Natural killer cell treated with Interleukin-12 subunit alpha and Interleukin-12 subunit beta and Interleukin-15 and Interleukin-18, amount 100 ng/mL, for 72 hours (primary cell): ENCODE data around the gene ACOT6. TPM values are rescaled to one million over a fixed set of nuclear protein-coding genes. Genes with fewer than 3 reads are reported as not detected.
"Not testable (repeated sequence)": the region's sequence is repeated elsewhere in the genome, so short reads cannot be mapped to it uniquely, and the experiment has no call there.

Experiments
- ATAC-seq, 2 donors: fragments of 150-1000 bp; cut with Tn5 transposase in 1 of 2; sonication (Bioruptor Pico), chemical (Tn5 transposase) in 1 of 2; 2 replicates each; pipeline ENCODE4 v1.10.0; 2021
- DNase-seq: peaks from one replicate; pipeline ENCODE4 v3.0.0; 2022; ENCODE audit warnings: low spot score
- H3K27ac Mint-ChIP-seq, 2 donors: 1 replicate in 1 of 2; 2 replicates in 1 of 2; pipeline ENCODE4 v1.8.0; 2022; ENCODE audit warnings: mixed read lengths in 2 of 2, mild to moderate bottlenecking in 1 of 2, moderate library complexity in 1 of 2
- H3K27me3 Mint-ChIP-seq, 2 donors: 1 replicate in 1 of 2; 2 replicates in 1 of 2; pipeline ENCODE4 v1.8.0; 2022; ENCODE audit warnings: mixed read lengths in 2 of 2
- H3K36me3 Mint-ChIP-seq: one replicate; pipeline ENCODE4 v1.8.0; 2022; ENCODE audit warnings: mixed read lengths
- H3K4me1 Mint-ChIP-seq, 2 donors: 1 replicate in 1 of 2; 2 replicates in 1 of 2; pipeline ENCODE4 v1.8.0; 2022; ENCODE audit warnings: low read depth in 2 of 2, mixed read lengths in 2 of 2, mild to moderate bottlenecking in 1 of 2
- H3K4me3 Mint-ChIP-seq: one replicate; pipeline ENCODE4 v1.8.0; 2022; ENCODE audit warnings: mixed read lengths
- H3K9me3 Mint-ChIP-seq: 2 replicates; pipeline ENCODE4 v1.8.0; 2022; ENCODE audit warnings: mixed read lengths
- total RNA-seq, 2 donors: library from RNA; stranded (reverse); gene quantifications; one replicate each; pipeline ENCODE4 v1.2.3, GENCODE V29; 2022

ACOT6 gene
- total RNA-seq, 2 donors from 2014 or later: not detected

DNA sequence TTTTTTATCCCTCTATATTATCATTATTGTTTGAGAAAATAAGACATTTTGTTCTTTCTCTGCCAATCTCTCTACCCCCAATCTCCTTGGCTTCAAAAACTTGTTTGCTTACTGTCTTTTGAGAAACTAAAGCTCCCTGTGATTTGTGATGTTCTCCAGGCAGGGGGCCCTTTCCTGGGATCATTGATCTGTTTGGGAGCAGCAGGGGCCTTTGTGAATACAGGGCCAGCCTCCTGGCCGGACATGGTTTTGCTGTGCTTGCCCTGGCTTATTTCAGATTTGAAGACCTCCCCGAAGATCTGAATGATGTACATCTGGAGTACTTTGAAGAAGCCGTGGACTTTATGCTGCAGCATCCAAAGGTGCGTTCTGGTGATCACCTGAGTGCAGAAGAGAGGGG is 4.5 kb downstream of the ACOT6 start:
- Mint-ChIP-seq H3K4me3 (no peak overlapping the region), H3K36me3 (no peaks in the 10 kb centered on the region), H3K27me3 (no peaks in the 10 kb centered on the region), H3K9me3 (no peaks in the 10 kb centered on the region), H3K4me1 (peaks cover 7% of the 10 kb centered on the region in 2 donors), H3K27ac (no peak overlapping the region)
- no peak for DNase-seq
- ATAC-seq: no peak

DNA sequence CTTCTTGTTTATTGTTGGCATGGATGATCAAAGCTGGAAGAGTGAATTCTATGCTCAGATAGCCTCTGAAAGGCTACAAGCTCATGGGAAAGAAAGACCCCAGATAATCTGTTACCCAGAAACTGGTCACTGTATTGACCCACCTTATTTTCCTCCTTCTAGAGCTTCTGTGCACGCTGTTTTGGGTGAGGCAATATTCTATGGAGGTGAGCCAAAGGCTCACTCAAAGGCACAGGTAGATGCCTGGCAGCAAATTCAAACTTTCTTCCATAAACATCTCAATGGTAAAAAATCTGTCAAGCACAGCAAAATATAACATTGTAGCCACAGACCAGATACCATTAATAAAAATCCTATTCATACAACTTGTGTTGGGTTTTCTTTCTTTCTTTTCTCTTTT is 7.2 kb downstream of the ACOT6 start:
- DNase-seq: no peak
- H3K9me3 Mint-ChIP-seq: no peaks in the 10 kb centered on the region
- no peak overlapping the region for H3K4me3 Mint-ChIP-seq
- no peaks in the 10 kb centered on the region for H3K4me1 Mint-ChIP-seq
- no peak overlapping the region for H3K27ac Mint-ChIP-seq
- H3K36me3 Mint-ChIP-seq: no peaks in the 10 kb centered on the region
- no peaks in the 10 kb centered on the region for H3K27me3 Mint-ChIP-seq
- ATAC-seq: no peak

DNA sequence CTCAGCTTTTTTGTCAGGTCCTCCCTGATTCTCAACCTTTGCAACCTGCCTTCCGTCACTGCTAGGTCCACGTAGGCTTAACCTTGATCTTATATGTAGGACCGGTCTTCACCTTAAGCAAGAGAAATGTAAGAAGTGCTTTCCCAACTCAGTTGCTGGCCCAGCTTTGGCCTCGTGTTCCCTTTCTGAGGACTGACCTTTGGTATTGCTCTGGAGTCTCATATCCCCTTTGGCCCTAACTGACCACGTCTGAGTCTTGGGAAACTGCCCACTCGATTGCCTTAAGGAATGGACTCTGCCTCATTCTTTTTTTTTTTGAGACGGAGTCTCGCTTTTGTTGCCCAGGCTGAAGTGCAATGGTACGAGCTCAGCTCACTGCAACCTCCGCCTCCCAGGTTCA is 8.0 kb downstream of the ACOT6 start:
- no peaks in the 10 kb centered on the region for H3K36me3 Mint-ChIP-seq
- no peaks in the 10 kb centered on the region for H3K27me3 Mint-ChIP-seq
- ATAC-seq (no peak), DNase-seq (no peak)
- no peaks in the 10 kb centered on the region for H3K4me1 Mint-ChIP-seq
- H3K27ac Mint-ChIP-seq: no peak overlapping the region
- no peaks in the 10 kb centered on the region for H3K9me3 Mint-ChIP-seq
- no peak overlapping the region for H3K4me3 Mint-ChIP-seq

- Mint-ChIP-seq H3K4me1 (no peaks in the 10 kb centered on the region), H3K9me3 (no peaks in the 10 kb centered on the region), H3K27me3 (no peaks in the 10 kb centered on the region), H3K27ac (no peak overlapping the region), H3K36me3 (no peaks in the 10 kb centered on the region), H3K4me3 (no peak overlapping the region)
- ATAC-seq (no peak), DNase-seq (no peak)
Observed at GRCh38 chr14:73623504-73624054, 11.3 kb downstream of the ACOT6 start.

- ATAC-seq (no peak), DNase-seq (no peak)
- H3K36me3 Mint-ChIP-seq: no peaks in the 10 kb centered on the region
- H3K27ac Mint-ChIP-seq: no peak overlapping the region
- no peak overlapping the region for H3K4me3 Mint-ChIP-seq
- H3K9me3 Mint-ChIP-seq: no peaks in the 10 kb centered on the region
- H3K27me3 Mint-ChIP-seq: no peaks in the 10 kb centered on the region
- no peaks in the 10 kb centered on the region for H3K4me1 Mint-ChIP-seq
Observed at GRCh38 chr14:73625706-73626105, 13.4 kb downstream of the ACOT6 start.

GRCh38 chr14:73627151-73627558 is 14.8 kb downstream of the ACOT6 start:
- no peak overlapping the region for H3K4me3 Mint-ChIP-seq
- no peaks in the 10 kb centered on the region for H3K9me3 Mint-ChIP-seq
- DNase-seq (no peak), ATAC-seq (peak in 1 of 2 donors; percentile 38)
- H3K4me1 Mint-ChIP-seq: no peaks in the 10 kb centered on the region
- H3K36me3 Mint-ChIP-seq: no peaks in the 10 kb centered on the region
- H3K27me3 Mint-ChIP-seq: no peaks in the 10 kb centered on the region
- H3K27ac Mint-ChIP-seq: no peak overlapping the region

DNA sequence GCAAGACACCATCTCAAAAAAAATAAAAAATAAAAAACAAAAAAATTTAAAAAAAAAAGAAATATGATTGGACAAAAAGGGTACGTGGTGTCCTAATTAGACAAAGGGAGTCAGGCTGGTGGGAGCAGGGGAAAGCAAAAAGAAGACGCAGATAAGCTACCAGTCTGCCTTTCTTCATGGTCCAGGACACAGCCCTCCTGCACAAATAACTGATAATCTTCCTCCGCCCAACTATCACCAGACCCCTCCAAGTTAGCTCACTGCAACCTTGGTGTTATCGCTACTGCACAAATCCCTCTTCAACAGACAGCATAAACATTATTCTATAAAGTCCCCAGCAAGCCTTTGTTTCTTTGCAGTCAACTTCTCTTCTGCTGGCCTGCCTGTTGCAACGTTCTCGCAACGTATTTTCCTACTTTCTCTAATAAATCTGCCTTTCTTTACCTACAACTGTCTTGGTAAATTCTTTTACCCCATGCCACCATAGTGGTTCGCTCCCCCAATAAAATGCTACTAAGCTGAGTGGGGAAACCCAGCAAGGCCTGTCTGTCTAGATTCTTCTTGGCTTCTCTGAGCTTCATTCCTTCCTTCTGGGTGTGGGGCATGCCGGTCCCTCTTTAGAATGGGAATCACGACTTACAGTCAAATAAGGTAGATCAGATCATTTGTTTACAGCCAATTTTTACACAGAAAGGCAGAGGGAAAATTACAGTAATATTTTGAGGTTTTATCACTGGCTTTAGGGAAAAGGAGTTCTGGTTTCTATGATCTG is 17.9 kb downstream of the ACOT6 start:
- Mint-ChIP-seq H3K4me1 (peaks cover 4 to 5% of the 10 kb centered on the region in 2 donors), H3K4me3 (no peak overlapping the region), H3K27me3 (no peaks in the 10 kb centered on the region), H3K36me3 (no peaks in the 10 kb centered on the region), H3K27ac (no peak overlapping the region), H3K9me3 (no peaks in the 10 kb centered on the region)
- no peak for DNase-seq
- ATAC-seq: no peak

DNA sequence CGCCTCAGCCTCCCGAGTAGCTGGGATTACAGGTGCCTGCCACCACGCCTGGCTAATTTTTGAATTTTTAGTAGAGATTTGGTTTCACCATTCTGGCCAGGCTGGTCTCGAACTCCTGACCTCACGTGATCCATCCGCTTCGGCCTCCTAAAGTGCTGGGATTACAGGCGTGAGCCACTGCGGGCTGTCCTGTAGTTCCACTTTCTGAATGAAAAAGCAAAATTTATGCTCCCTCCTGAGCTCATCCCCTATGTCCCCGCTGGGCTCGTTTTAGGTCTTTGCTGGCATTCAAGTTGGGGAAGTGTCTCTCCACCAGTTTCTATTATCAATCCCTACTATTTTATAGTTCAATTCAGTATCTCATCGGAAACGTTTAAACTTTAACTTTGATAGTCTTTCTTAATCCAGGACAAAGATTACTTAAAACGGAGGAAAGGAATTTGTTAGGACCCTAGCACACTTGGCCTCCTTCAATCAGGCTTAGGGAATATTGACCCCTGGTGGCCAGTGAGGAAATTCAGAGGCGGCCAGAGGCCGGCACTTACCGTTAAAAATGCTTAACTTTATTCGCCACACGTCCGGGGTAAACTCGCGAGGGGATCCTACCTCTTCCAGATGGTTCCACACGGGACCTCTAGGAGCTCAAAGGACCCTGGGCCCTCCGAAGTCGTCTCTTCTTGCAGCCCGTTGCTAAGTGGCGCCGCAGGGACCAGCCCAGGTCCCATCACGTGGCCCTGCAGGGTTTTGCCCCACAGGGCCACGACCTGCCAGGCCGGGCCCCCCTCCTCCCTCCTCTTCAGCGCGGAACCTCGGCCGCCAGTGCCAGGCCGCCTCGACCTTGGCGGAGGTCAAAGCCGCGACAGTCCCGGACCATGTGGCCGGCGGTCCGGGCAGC is 21.0 kb downstream of the ACOT6 start:
- Mint-ChIP-seq H3K4me3 (peak overlapping the region; percentile 59), H3K36me3 (no peaks in the 10 kb centered on the region), H3K4me1 (peaks cover 4 to 5% of the 10 kb centered on the region in 2 donors), H3K27me3 (peaks cover 0 to 6% of the 10 kb centered on the region in 2 donors), H3K9me3 (no peaks in the 10 kb centered on the region), H3K27ac (peak overlapping the region; percentile 21 to 68)
- peak; percentile 68 for DNase-seq
- peak; percentile 79 to 87 for ATAC-seq

- H3K36me3 Mint-ChIP-seq: no peaks in the 10 kb centered on the region
- H3K4me3 Mint-ChIP-seq: peak overlapping the region; percentile 59
- no peak overlapping the region for H3K27ac Mint-ChIP-seq
- peaks cover 0 to 6% of the 10 kb centered on the region in 2 donors for H3K27me3 Mint-ChIP-seq
- peaks cover 4 to 5% of the 10 kb centered on the region in 2 donors for H3K4me1 Mint-ChIP-seq
- H3K9me3 Mint-ChIP-seq: no peaks in the 10 kb centered on the region
- ATAC-seq (peak; percentile 37 to 55), DNase-seq (no peak)
Observed at GRCh38 chr14:73634011-73634833, 21.9 kb downstream of the ACOT6 start.

DNA sequence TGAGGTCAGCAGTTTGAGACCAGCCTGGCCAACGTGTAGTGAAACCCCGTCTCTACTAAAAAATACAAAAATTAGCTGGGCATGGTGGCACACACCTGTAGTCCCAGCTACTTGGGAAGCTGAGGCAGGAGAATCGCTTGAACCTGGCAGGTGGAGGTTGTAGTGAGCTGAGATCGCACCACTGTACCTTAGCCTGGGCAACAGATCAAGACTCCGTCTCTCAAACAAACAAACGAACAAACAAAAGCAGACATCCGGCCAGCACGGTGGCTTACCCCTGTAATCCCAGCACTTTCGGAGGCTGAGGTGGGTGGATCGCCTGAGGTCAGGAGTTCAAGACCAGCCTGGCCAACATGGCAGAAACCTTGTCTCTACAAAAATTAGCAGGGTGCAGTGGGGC is 24.0 kb downstream of the ACOT6 start:
- DNase-seq, H3K4me1 Mint-ChIP-seq, H3K36me3 Mint-ChIP-seq, H3K27ac Mint-ChIP-seq, H3K4me3 Mint-ChIP-seq, H3K9me3 Mint-ChIP-seq, ATAC-seq, H3K27me3 Mint-ChIP-seq: not testable (repeated sequence)

DNA sequence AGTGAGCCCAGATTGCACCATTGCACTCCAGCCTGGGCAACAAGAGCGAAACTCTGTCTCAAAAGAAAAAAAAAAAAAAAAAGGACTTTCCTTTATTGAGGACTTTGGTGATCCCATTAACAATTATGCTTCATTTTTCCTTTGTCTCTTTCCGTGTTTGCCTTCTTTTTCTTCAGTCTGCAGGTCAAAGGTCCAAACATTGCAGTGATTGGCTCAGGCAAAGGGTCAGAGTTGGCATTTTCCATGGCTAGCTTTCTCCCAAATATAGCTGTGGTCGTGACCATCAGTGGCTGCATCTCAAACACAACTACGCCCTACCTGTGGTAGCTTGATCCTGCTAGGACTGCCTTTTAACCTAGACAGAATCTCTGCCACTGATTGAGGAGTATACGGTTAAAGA is 25.5 kb downstream of the ACOT6 start:
- ATAC-seq: no peak
- no peak overlapping the region for H3K4me3 Mint-ChIP-seq

DNA sequence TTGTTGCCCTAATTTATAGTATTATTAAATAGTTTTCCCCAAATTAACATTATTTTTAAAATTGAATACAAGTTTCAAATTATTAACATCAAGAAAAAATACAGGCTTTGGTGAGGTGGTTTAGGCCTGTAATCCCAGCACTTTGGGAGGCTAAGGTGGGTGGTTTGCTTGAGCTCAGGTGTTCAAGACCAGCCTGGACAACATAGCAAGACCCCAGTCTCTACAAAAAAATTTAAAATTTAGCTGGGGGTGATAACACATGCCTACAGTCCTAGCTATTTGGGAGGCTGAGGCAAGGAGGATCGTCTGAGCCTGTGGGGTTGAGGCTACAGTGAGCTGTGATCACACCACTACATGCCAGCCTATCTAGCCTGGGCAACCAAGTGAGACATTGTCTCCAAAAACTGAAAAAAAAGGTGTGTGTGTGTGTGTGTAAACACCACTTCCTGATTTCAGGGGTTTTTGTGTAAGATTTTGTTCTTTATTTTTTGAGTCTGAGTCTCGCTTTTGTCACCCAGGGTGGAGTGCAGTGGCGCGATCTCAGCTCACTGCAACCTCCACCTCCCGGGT is 28.6 kb downstream of the ACOT6 start:
- peaks cover 0 to 6% of the 10 kb centered on the region in 2 donors for H3K27me3 Mint-ChIP-seq
- no peaks in the 10 kb centered on the region for H3K9me3 Mint-ChIP-seq
- no peak overlapping the region for H3K4me3 Mint-ChIP-seq
- ATAC-seq (no peak), DNase-seq (no peak)
- peak overlapping the region in 1 of 2 donors; percentile 54 for H3K27ac Mint-ChIP-seq
- no peaks in the 10 kb centered on the region for H3K36me3 Mint-ChIP-seq
- H3K4me1 Mint-ChIP-seq: peaks cover 10 to 17% of the 10 kb centered on the region in 2 donors

More for the DNA sequence above, 25.5 kb downstream of the ACOT6 start:
- DNase-seq: no peak
- Mint-ChIP-seq H3K36me3 (no peaks in the 10 kb centered on the region), H3K9me3 (no peaks in the 10 kb centered on the region), H3K27me3 (peaks cover 0 to 6% of the 10 kb centered on the region in 2 donors), H3K4me1 (peaks cover 4 to 5% of the 10 kb centered on the region in 2 donors), H3K27ac (no peak overlapping the region)
